GM13976 (cell line): ENCODE data around the gene ENDOV.

Source experiments
- DNase-seq: peaks from one replicate; pipeline ENCODE4 v3.0.0; 2012; ENCODE audit warnings: low spot score
- CTCF ChIP-seq: IDR thresholded peaks from 2 replicates; pipeline ENCODE4 v1.5.1; 2012; ENCODE audit warnings: borderline replicate concordance, mild to moderate bottlenecking; ENCODE audit not compliant: insufficient read depth; ENCODE audit errors: extremely low read depth, missing control alignments, control extremely low read depth
- in situ Hi-C: fragments of 300-500 bp; cut with MboI; formaldehyde crosslinking; loops from one replicate; pipeline ENCODE4 v1.12.0; 2022; ENCODE audit warnings: low sequenced_read_pairs, mixed read lengths, inconsistent platforms; ENCODE audit not compliant: unreplicated experiment

The ENDOV gene

GRCh38 chr17:80486692-80487091 is 71.7 kb downstream of the ENDOV start:
- no peak for DNase-seq
- TF ChIP-seq CTCF: no peak
- in situ Hi-C loops: no loop called here

GRCh38 chr17:80487511-80487910 is 72.5 kb downstream of the ENDOV start:
- TF ChIP-seq CTCF: no peak
- no peak for DNase-seq
- in situ Hi-C loops: no loop called here
